SH-SY5Y (cell line): Measurements from ENCODE around the gene CDKN2AIP.

ENCODE experiments used
- GATA2 ChIP-seq: IDR thresholded peaks from 2 replicates; pipeline ENCODE4 v1.6.1; 2011; ENCODE audit warnings: mild to moderate bottlenecking, low read depth, low read length
- GATA3 ChIP-seq: IDR thresholded peaks from 2 replicates; pipeline ENCODE4 v1.6.1; 2011; ENCODE audit warnings: low read depth, mild to moderate bottlenecking, low read length, moderate library complexity

- TF ChIP-seq GATA2 = no peak
- no peak for TF ChIP-seq GATA3
Observed at GRCh38 chr4:183483997-183484396, 39.6 kb downstream of the CDKN2AIP start.
